Measurements from ENCODE around the gene TDRD9.

DNA sequence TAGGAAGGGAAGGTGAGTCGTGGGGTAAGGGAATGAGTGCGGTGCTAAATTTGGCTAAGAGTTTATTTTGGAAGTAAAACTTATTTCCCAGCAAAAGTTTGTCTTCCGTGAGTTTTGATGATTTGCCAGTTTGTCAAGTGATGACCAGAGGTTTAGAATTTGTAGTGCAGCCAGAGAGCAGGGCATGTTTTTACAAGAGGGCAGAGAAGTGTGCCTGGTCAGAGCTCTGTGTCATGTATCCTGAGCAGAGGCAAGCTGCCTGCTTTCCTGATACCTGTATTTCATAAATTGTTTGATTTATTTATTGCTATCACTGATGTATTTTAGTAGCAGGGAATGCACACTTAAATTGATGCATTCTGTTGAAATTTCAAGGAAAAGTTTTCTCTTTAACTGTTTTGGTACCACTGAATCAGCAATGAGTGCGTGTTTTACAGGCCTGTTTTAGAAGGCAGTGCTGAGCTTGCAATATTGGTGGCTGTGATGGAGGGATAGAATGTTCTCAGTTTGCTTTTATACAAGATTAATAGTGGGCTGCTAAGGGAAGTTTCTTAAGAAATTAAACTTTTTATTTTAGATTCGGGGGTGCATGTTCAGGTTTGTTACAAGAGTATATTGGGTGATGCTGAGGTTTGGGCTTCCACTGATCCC is 33.8 kb downstream of the TDRD9 start:
- TF ChIP-seq POLR2A (IDR thresholded peaks at IDR 0.05; ENCODE audit: low read length): no peak
- TF ChIP-seq GATA1 (IDR thresholded peaks at IDR 0.05; ENCODE audit: low read depth, low read length): no peak

Measured in erythroblast (primary cell).